ENCODE results near the gene TEDDM1. TPM values are rescaled to one million over a fixed set of nuclear protein-coding genes. Genes with fewer than 3 reads are reported as not detected.

Gene TEDDM1
- total and polyA plus RNA-seq, 2 experiments from 2014 or later = not detected

GRCh38 chr1:182374101-182374834 lies 26.2 kb downstream of the TEDDM1 start (continued):
- no peak for TF ChIP-seq ZNF462 (CRISPR knock-in tag; IDR thresholded peaks at IDR 0.05)
- TF ChIP-seq STAT1 (IDR thresholded peaks at IDR 0.05; ENCODE audit: unreplicated experiment) = no peak
- TF ChIP-seq CREB1 (CRISPR knock-in tag; IDR thresholded peaks at IDR 0.05; ENCODE audit: low read depth) = no peak
- TF ChIP-seq ZNF331 (CRISPR knock-in tag; IDR thresholded peaks at IDR 0.05; ENCODE audit: low read depth) = no peak

- no peaks in the 10 kb centered on the region for H3K36me3 ChIP-seq (ENCODE audit: insufficient read depth)
- Mint-ChIP-seq H3K36me3 (ENCODE audit: low read depth) (no peaks in the 10 kb centered on the region), H3K27ac (no peak overlapping the region), H3K4me1 (no peaks in the 10 kb centered on the region), H3K9me3 (no peaks in the 10 kb centered on the region), H3K27me3 (ENCODE audit: insufficient read depth, low read depth, poor library complexity) (peaks cover 3% of the 10 kb centered on the region), H3K4me3 (no peak overlapping the region)
- H3F3A ChIP-seq (replicated peaks; ENCODE audit: low read depth) = no peaks in the 10 kb centered on the region
- no peaks in the 10 kb centered on the region for H3K79me2 ChIP-seq (replicated peaks; ENCODE audit: insufficient read depth)
- H2AFZ ChIP-seq = no peak overlapping the region
- no peaks in the 10 kb centered on the region for H4K20me1 ChIP-seq (replicated peaks; ENCODE audit: insufficient read depth)
- no peak overlapping the region for H3K4me2 ChIP-seq
- no peak overlapping the region for H3K4me3 ChIP-seq
- TF ChIP-seq POLR2AphosphoS5 (IDR thresholded peaks at IDR 0.05; ENCODE audit: low read depth) = no peak
- TF ChIP-seq JUNB (IDR thresholded peaks at IDR 0.05; ENCODE audit: unreplicated experiment) = no peak
- TF ChIP-seq CTCF (conservative IDR thresholded peaks at IDR 0.05; ENCODE audit: low read depth in 2 of 2) = no peak
- TF ChIP-seq STAT1 (IDR thresholded peaks at IDR 0.05; ENCODE audit: unreplicated experiment) = no peak
- TF ChIP-seq EZH2 (IDR thresholded peaks at IDR 0.05; ENCODE audit: low read depth, unreplicated experiment) = no peak
- TF ChIP-seq EZH2phosphoT487 (IDR thresholded peaks at IDR 0.05; ENCODE audit: unreplicated experiment) = no peak
- H3K4me1 ChIP-seq (ENCODE audit: insufficient read depth) = no peaks in the 10 kb centered on the region
- H3K9me2 ChIP-seq (ENCODE audit: insufficient read depth) = peaks cover 9% of the 10 kb centered on the region; the same call in 1 of the 2 replicates
- no peak for DNase-seq (ENCODE audit: low spot score)
- H3K27ac ChIP-seq (ENCODE audit: low read depth) = no peak overlapping the region
- ATAC-seq = no peak
- no peaks in the 10 kb centered on the region for H3K27me3 ChIP-seq (ENCODE audit: insufficient read depth)
These were observed 29.9 kb downstream of the TEDDM1 start for GRCh38 chr1:182370532-182370931.

Data from GM23338 (cell line).